Pancreas (tissue), 10 donors: ENCODE data around the gene RPTOR. TPM values are rescaled to one million over a fixed set of nuclear protein-coding genes. Genes with fewer than 3 reads are reported as not detected.

Experiments used
- ATAC-seq, 4 donors: fragments of 200-7000 bp; cut with Tn5 transposase; one replicate each; pipeline versions ENCODE4 v1.8.0 to v1.9.1; 2020; ENCODE audit warnings: mild to moderate bottlenecking in 4 of 4, moderate library complexity in 4 of 4
- DNase-seq, 6 donors: peaks; one replicate each; pipeline ENCODE4 v3.0.0-alpha.2; 2020
- FAIRE-seq: peaks from 2 replicates; lab custom pipeline; 2012; peaks lifted over from hg19 to GRCh38; lab: Jason Lieb, UNC
- H3K27ac ChIP-seq, 4 donors: fragments of 200-600 bp; sonication (generic); 1 replicate in 3 of 4; 2 replicates in 1 of 4; pipeline versions ENCODE4 v1.5.0 to v1.8.0; 2020
- H3K27me3 ChIP-seq, 4 donors: fragments of 200-600 bp; one replicate each; pipeline ENCODE4 v1.8.0; 2021
- H3K36me3 ChIP-seq, 3 donors: fragments of 200-600 bp; sonication (generic) in 1 of 3; one replicate each; pipeline versions ENCODE4 v1.5.0 to v1.8.0; 2020 to 2021
- H3K4me1 ChIP-seq, 3 donors: fragments of 200-600 bp; one replicate each; pipeline ENCODE4 v1.8.0; 2021
- H3K4me3 ChIP-seq, 4 donors: fragments of 200-600 bp; sonication (generic) in 2 of 4; one replicate each; pipeline versions ENCODE4 v1.5.0 to v1.8.0; 2020 to 2021
- H3K9me3 ChIP-seq, 4 donors: fragments of 200-600 bp; one replicate each; pipeline ENCODE4 v1.8.0; 2021
- CTCF ChIP-seq, 4 donors: fragments of 200-600 bp; sonication (generic) in 3 of 4; IDR thresholded peaks; one replicate each; pipeline versions ENCODE4 v1.5.0 to v1.8.0; 2021; ENCODE audit warnings: antibody characterized with exemption in 4 of 4
- WGBS, 2 donors: extraction: QIAGEN DNeasy Blood & Tissue Kit; methylation state at CpG; one replicate each; pipeline ENCODE4 v1.1.7; 2013; 5-methylcytosine and 5-hydroxymethylcytosine counted together
- intact Hi-C, 3 donors: fragments of 100-400 bp; cut with DNase I; formaldehyde crosslinking; loops; one replicate each; pipeline versions ENCODE4 v1.11.1 to v1.14.2; 2022
- polyA plus RNA-seq, 2 donors: library from polyadenylated mRNA; stranded (reverse); fragments of 200-250 nt; gene quantifications; one replicate each; pipeline ENCODE4 v1.2.3, GENCODE V29; 2013
- total RNA-seq, 6 donors: library from RNA; stranded (reverse); fragmentation: NEBNext Ultra II Directional in 4 of 6; extraction: Animal tissue kit (Norgen Biotek cat#: 25700) in 4 of 6; gene quantifications; one replicate each; pipeline versions ENCODE4 v1.2.1 to v1.2.4, GENCODE V29; 2021 to 2023
- donor health status: healthy with polysubstance abuse.
- donor health status: DM: no; HTN: no; CAD: no; lungs with moderate emphysema.
- donor health status: DM: no; HTN: no; CAD: no.
- donor health status: control.
- donor health status: control.
- donor health status: Bipolar disorder and iron deficiency.
- donor health status: DM: yes; HTN: yes; CAD: no.
- donor health status: DM: no; HTN: no; CAD: no.
- donor health status: DM: no; HTN: no; CAD: no.
- donor health status: DM: yes; HTN: yes; CAD: no.

RPTOR gene
- total and polyA plus RNA-seq, 8 donors: 5.0 to 18.9 (median 13.2) TPM

- WGBS, 2 donors: 90 to 91% methylated on average over 29 of the region's 29 CpGs
- Histone ChIP-seq H3K27me3 (no peaks in the 10 kb centered on the region), H3K4me1 (no peaks in the 10 kb centered on the region), H3K27ac (peak overlapping the region in 2 of 4 donors; percentile 5 to 59), H3K36me3 (peaks cover 0 to 7% (median 0%) of the 10 kb centered on the region in 3 donors), H3K4me3 (no peak overlapping the region), H3K9me3 (no peaks in the 10 kb centered on the region)
- intact Hi-C loops: no loop called here
- no peak for FAIRE-seq
- no peak for TF ChIP-seq CTCF (IDR thresholded peaks at IDR 0.05)
- ATAC-seq: no peak
- no peak for DNase-seq
These were observed 357.7 kb downstream of the RPTOR start for GRCh38 chr17:80902197-80902962.

- Histone ChIP-seq H3K36me3 (peaks cover 0 to 7% (median 0%) of the 10 kb centered on the region in 3 donors), H3K4me3 (no peak overlapping the region), H3K9me3 (no peaks in the 10 kb centered on the region), H3K27me3 (no peaks in the 10 kb centered on the region), H3K27ac (no peak overlapping the region), H3K4me1 (no peaks in the 10 kb centered on the region)
- FAIRE-seq (no peak), DNase-seq (peak in 1 of 6 donors; percentile 31), ATAC-seq (no peak)
- 94% methylated on average over 29 of the region's 29 CpGs for WGBS, 2 donors
- no peak for TF ChIP-seq CTCF (IDR thresholded peaks at IDR 0.05)
- intact Hi-C loops: no loop called here
These were observed 358.4 kb downstream of the RPTOR start for GRCh38 chr17:80902963-80903611.

- no peak for ATAC-seq
- Histone ChIP-seq H3K36me3 (peaks cover 0 to 7% (median 0%) of the 10 kb centered on the region in 3 donors), H3K9me3 (no peaks in the 10 kb centered on the region), H3K27ac (no peak overlapping the region), H3K4me1 (no peaks in the 10 kb centered on the region), H3K4me3 (no peak overlapping the region), H3K27me3 (no peaks in the 10 kb centered on the region)
- intact Hi-C loops: no loop called here
- 92% methylated on average over 30 of the region's 30 CpGs for WGBS, 2 donors
- no peak for TF ChIP-seq CTCF (IDR thresholded peaks at IDR 0.05)
- FAIRE-seq: no peak
- peak in 1 of 6 donors; percentile 44 for DNase-seq
These were observed 359.6 kb downstream of the RPTOR start for GRCh38 chr17:80904036-80904753.

GRCh38 chr17:80905586-80906230 is 361.1 kb downstream of the RPTOR start:
- no peaks in the 10 kb centered on the region for H3K27me3 ChIP-seq
- no peak for FAIRE-seq
- peaks cover 0 to 7% (median 2%) of the 10 kb centered on the region in 3 donors for H3K36me3 ChIP-seq
- intact Hi-C loops: no loop called here
- 94 to 96% methylated on average over 22 of the region's 22 CpGs for WGBS, 2 donors
- no peak overlapping the region for H3K4me3 ChIP-seq
- no peak overlapping the region for H3K27ac ChIP-seq
- no peaks in the 10 kb centered on the region for H3K9me3 ChIP-seq
- no peak for ATAC-seq
- DNase-seq: peak in 1 of 6 donors; percentile 40
- H3K4me1 ChIP-seq: no peaks in the 10 kb centered on the region
- TF ChIP-seq CTCF (IDR thresholded peaks at IDR 0.05): no peak
